ENCODE measurements around the gene GPX4. TPM values are rescaled to one million over a fixed set of nuclear protein-coding genes. Genes with fewer than 3 reads are reported as not detected.

Gene GPX4
- total RNA-seq, 1 experiment from 2014 or later, result 355 TPM

GRCh38 chr19:1112268-1113029 lies 8.7 kb downstream of the GPX4 start:
- Histone ChIP-seq H3K79me2 (ENCODE audit: insufficient read depth, low read length) (no peaks in the 10 kb centered on the region), H3K79me1 (ENCODE audit: insufficient read depth, low read depth, low read length, poor library complexity, severe bottlenecking) (no peaks in the 10 kb centered on the region), H4K20me1 (ENCODE audit: control insufficient read depth, insufficient read depth, insufficient read length) (no peaks in the 10 kb centered on the region), H3K4ac (ENCODE audit: low read depth, low read length) (no peak overlapping the region), H2BK15ac (ENCODE audit: low read depth, low read length) (no peak overlapping the region), H3K14ac (ENCODE audit: insufficient read depth, low read length) (no peak overlapping the region; the same call in 1 of the 2 replicates), H2AK5ac (ENCODE audit: insufficient read length, low read length) (no peak overlapping the region), H2BK20ac (ENCODE audit: low read depth, low read length, poor library complexity, severe bottlenecking) (no peak overlapping the region), H3K18ac (ENCODE audit: insufficient read length, low read depth, low read length) (no peak overlapping the region), H3K23me2 (ENCODE audit: insufficient read length, low read depth, low read length, poor library complexity, severe bottlenecking) (no peaks in the 10 kb centered on the region), H3K4me2 (ENCODE audit: insufficient read depth, insufficient read length, low read length) (no peak overlapping the region), H3K4me1 (ENCODE audit: insufficient read depth, low read length) (no peaks in the 10 kb centered on the region), H3K9me3 (ENCODE audit: control insufficient read depth, low read depth, low read length) (no peaks in the 10 kb centered on the region), H3K9ac (ENCODE audit: extremely low read depth, insufficient read length, low read length) (no peak overlapping the region), H3K23ac (ENCODE audit: insufficient read length, low read depth, low read length) (no peak overlapping the region), H2BK5ac (ENCODE audit: insufficient read length, low read length) (no peak overlapping the region), H3K27me3 (ENCODE audit: insufficient read depth, low read length) (no peaks in the 10 kb centered on the region), H4K5ac (ENCODE audit: insufficient read length, low read depth, low read length) (no peak overlapping the region), H3K27ac (ENCODE audit: insufficient read length, low read depth, low read length) (no peak overlapping the region), H4K8ac (replicated peaks; ENCODE audit: insufficient read length, low read depth, low read length) (no peak overlapping the region), H3T11ph (ENCODE audit: low read length) (no peak overlapping the region), H4K91ac (ENCODE audit: insufficient read length, low read depth, low read length) (peak overlapping the region; percentile 20), H3K56ac (ENCODE audit: insufficient read length, low read depth, low read length) (no peak overlapping the region), H2BK120ac (ENCODE audit: low read depth, low read length, poor library complexity, severe bottlenecking) (no peak overlapping the region), H2AFZ (ENCODE audit: low read length) (no peak overlapping the region), H2BK12ac (ENCODE audit: insufficient read length, low read depth, low read length) (no peak overlapping the region)
- Mint-ChIP-seq H3K27ac (0 out of 7 replicates have a peak overlapping the region, but pooled peaks of 1 of the 3 experiments have one; percentile 79), H3K27me3 (ENCODE audit: low read depth) (peaks cover 2% of the 10 kb centered on the region), H3K9me3 (no peaks in the 10 kb centered on the region), H3K36me3 (ENCODE audit: insufficient read depth in 1 of 3, low read depth in 3 of 3) (peaks cover 0 to 7% (median 0%) of the 10 kb centered on the region in 3 experiments; a peak in 3 of 7 replicates), H3K4me3 (no peak overlapping the region), H3K4me1 (peaks cover 0 to 9% of the 10 kb centered on the region in 2 experiments; a peak in 2 of 4 replicates)
- TF ChIP-seq CTCF (conservative IDR thresholded peaks at IDR 0.05), result no peak
- no CpG with 5 or more reads among the region's 71 CpGs for WGBS (ENCODE audit: extremely low coverage, insufficient read length, low lambda C conversion rate)
- DNase-seq, result peak; percentile 91
